Measurements from ENCODE around the gene TENM3. TPM values are rescaled to one million over a fixed set of nuclear protein-coding genes. Genes with fewer than 3 reads are reported as not detected.
A peak's percentile ranks its signal among the peaks of the same experiment; 100 is the strongest.

TENM3 gene
- total RNA-seq, 1 donor from 2014 or later = 11.0 TPM

GRCh38 chr4:182449930-182450439 lies 206.8 kb downstream of the TENM3 start:
- peak overlapping the region; percentile 65 for H3K27ac ChIP-seq
- H3K9me3 ChIP-seq = no peaks in the 10 kb centered on the region
- no peak for DNase-seq (ENCODE audit: extremely low spot score in 2 of 2)
- peak overlapping the region; percentile 74 to 78 for H3K4me3 ChIP-seq
- H3K4me1 ChIP-seq = peaks cover 21% of the 10 kb centered on the region
- TF ChIP-seq CTCF (IDR thresholded peaks at IDR 0.05) (no peak), POLR2A (IDR thresholded peaks at IDR 0.05) (no peak), POLR2AphosphoS5 (IDR thresholded peaks at IDR 0.05; ENCODE audit: insufficient read depth in 1 of 2, low read depth in 1 of 2) (no peak)
- intact Hi-C loops (cut with DNase I) = no loop called here
- no peaks in the 10 kb centered on the region for H3K36me3 ChIP-seq
- H3K27me3 ChIP-seq = no peaks in the 10 kb centered on the region

GRCh38 chr4:182451441-182451840 lies 208.2 kb downstream of the TENM3 start:
- DNase-seq (ENCODE audit: extremely low spot score in 2 of 2) = no peak
- no peaks in the 10 kb centered on the region for H3K36me3 ChIP-seq
- no peaks in the 10 kb centered on the region for H3K27me3 ChIP-seq
- no peaks in the 10 kb centered on the region for H3K9me3 ChIP-seq
- H3K27ac ChIP-seq = no peak overlapping the region
- peaks cover 21% of the 10 kb centered on the region for H3K4me1 ChIP-seq
- H3K4me3 ChIP-seq = no peak overlapping the region
- intact Hi-C loops (cut with DNase I) = no loop called here
- TF ChIP-seq POLR2AphosphoS5 (IDR thresholded peaks at IDR 0.05; ENCODE audit: insufficient read depth in 1 of 2, low read depth in 1 of 2) (no peak), CTCF (IDR thresholded peaks at IDR 0.05) (no peak), POLR2A (IDR thresholded peaks at IDR 0.05) (no peak)

- TF ChIP-seq POLR2A (IDR thresholded peaks at IDR 0.05) (no peak), POLR2AphosphoS5 (IDR thresholded peaks at IDR 0.05; ENCODE audit: insufficient read depth in 1 of 2, low read depth in 1 of 2) (no peak), CTCF (IDR thresholded peaks at IDR 0.05) (no peak)
- Histone ChIP-seq H3K4me1 (peaks cover 15% of the 10 kb centered on the region), H3K36me3 (no peaks in the 10 kb centered on the region), H3K9me3 (no peaks in the 10 kb centered on the region), H3K27ac (no peak overlapping the region), H3K27me3 (no peaks in the 10 kb centered on the region), H3K4me3 (no peak overlapping the region)
- intact Hi-C loops (cut with DNase I) = no loop called here
- no peak for DNase-seq (ENCODE audit: extremely low spot score in 2 of 2)
Measured at GRCh38 chr4:182453830-182454229, 210.6 kb downstream of the TENM3 start.

GRCh38 chr4:182454440-182455013 lies 211.3 kb downstream of the TENM3 start:
- Histone ChIP-seq H3K27ac (no peak overlapping the region), H3K4me1 (peaks cover 11% of the 10 kb centered on the region), H3K36me3 (no peaks in the 10 kb centered on the region), H3K27me3 (no peaks in the 10 kb centered on the region), H3K4me3 (no peak overlapping the region), H3K9me3 (no peaks in the 10 kb centered on the region)
- intact Hi-C loops (cut with DNase I) = no loop called here
- no peak for TF ChIP-seq POLR2A (IDR thresholded peaks at IDR 0.05)
- TF ChIP-seq POLR2AphosphoS5 (IDR thresholded peaks at IDR 0.05; ENCODE audit: insufficient read depth in 1 of 2, low read depth in 1 of 2) = no peak
- no peak for TF ChIP-seq CTCF (IDR thresholded peaks at IDR 0.05)
- DNase-seq (ENCODE audit: extremely low spot score in 2 of 2) = no peak

- Histone ChIP-seq H3K27ac (no peak overlapping the region), H3K4me3 (no peak overlapping the region), H3K4me1 (no peaks in the 10 kb centered on the region), H3K36me3 (no peaks in the 10 kb centered on the region), H3K27me3 (no peaks in the 10 kb centered on the region), H3K9me3 (no peaks in the 10 kb centered on the region)
- intact Hi-C loops (cut with DNase I) = no loop called here
- DNase-seq (ENCODE audit: extremely low spot score in 2 of 2) = no peak
- TF ChIP-seq POLR2A (IDR thresholded peaks at IDR 0.05) (no peak), POLR2AphosphoS5 (IDR thresholded peaks at IDR 0.05; ENCODE audit: insufficient read depth in 1 of 2, low read depth in 1 of 2) (no peak), CTCF (IDR thresholded peaks at IDR 0.05) (no peak)
Measured at GRCh38 chr4:182465114-182465513, 221.9 kb downstream of the TENM3 start.

All from vagina (tissue), 2 donors.